ENCODE data around the gene SYNRG.

SYNRG gene

GRCh38 chr17:37523715-37524219 is 85.5 kb downstream of the SYNRG start:
- no peaks in the 10 kb centered on the region for H3K9me3 ChIP-seq (ENCODE audit: low read depth, low read length)
- peaks cover 23% of the 10 kb centered on the region for H3K36me3 ChIP-seq (ENCODE audit: insufficient read depth, low read length)
- DNase-seq (ENCODE audit: low read depth, low spot score): no peak
- H3K4me3 ChIP-seq: no peak overlapping the region
- H3K27ac ChIP-seq: no peak overlapping the region
- no peak for TF ChIP-seq FOXP2 (optimal IDR thresholded peaks at IDR 0.05; ENCODE audit: control extremely low read depth, extremely low read length, insufficient read depth)
- TF ChIP-seq POLR2AphosphoS5 (IDR thresholded peaks at IDR 0.05; ENCODE audit: borderline replicate concordance, low read depth, low read length): no peak
- no peak for TF ChIP-seq EZH2 (IDR thresholded peaks at IDR 0.05)
- no peak overlapping the region for H3K9ac ChIP-seq (ENCODE audit: insufficient read length)

DNA sequence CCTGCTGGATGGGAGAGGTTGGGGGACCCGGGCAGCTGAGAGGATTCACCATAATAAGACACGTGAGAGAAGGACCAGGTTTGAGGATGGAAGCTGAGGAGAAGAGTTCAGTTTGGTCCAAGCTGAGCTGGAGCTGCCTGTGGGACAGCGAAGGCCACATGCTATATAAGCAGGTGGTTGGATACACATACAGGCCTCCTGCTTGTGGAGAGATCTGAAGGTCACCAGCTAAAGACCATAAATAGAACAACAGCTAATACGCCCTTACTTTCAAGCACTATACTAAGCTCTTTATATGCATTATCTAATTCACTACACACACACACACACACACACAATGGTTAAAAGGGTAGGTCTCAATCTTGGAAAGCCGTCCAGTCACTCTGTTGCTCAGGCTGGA is 87.4 kb downstream of the SYNRG start:
- no peak overlapping the region for H3K9ac ChIP-seq (ENCODE audit: insufficient read length)
- TF ChIP-seq EZH2 (IDR thresholded peaks at IDR 0.05) (no peak), FOXP2 (optimal IDR thresholded peaks at IDR 0.05; ENCODE audit: control extremely low read depth, extremely low read length, insufficient read depth) (no peak), POLR2AphosphoS5 (IDR thresholded peaks at IDR 0.05; ENCODE audit: borderline replicate concordance, low read depth, low read length) (no peak)
- H3K9me3 ChIP-seq (ENCODE audit: low read depth, low read length): no peaks in the 10 kb centered on the region
- H3K36me3 ChIP-seq (ENCODE audit: insufficient read depth, low read length): peaks cover 38% of the 10 kb centered on the region
- no peak overlapping the region for H3K4me3 ChIP-seq
- DNase-seq (ENCODE audit: low read depth, low spot score): no peak
- H3K27ac ChIP-seq: no peak overlapping the region

GRCh38 chr17:37520174-37520573 is 89.0 kb downstream of the SYNRG start:
- Histone ChIP-seq H3K9me3 (ENCODE audit: low read depth, low read length) (no peaks in the 10 kb centered on the region), H3K27ac (no peak overlapping the region), H3K4me3 (no peak overlapping the region), H3K36me3 (ENCODE audit: insufficient read depth, low read length) (peaks cover 39% of the 10 kb centered on the region), H3K9ac (ENCODE audit: insufficient read length) (no peak overlapping the region)
- no peak for DNase-seq (ENCODE audit: low read depth, low spot score)
- TF ChIP-seq POLR2AphosphoS5 (IDR thresholded peaks at IDR 0.05; ENCODE audit: borderline replicate concordance, low read depth, low read length) (no peak), FOXP2 (optimal IDR thresholded peaks at IDR 0.05; ENCODE audit: control extremely low read depth, extremely low read length, insufficient read depth) (no peak), EZH2 (IDR thresholded peaks at IDR 0.05) (no peak)

- no peak overlapping the region for H3K9ac ChIP-seq (ENCODE audit: insufficient read length)
- H3K27ac ChIP-seq: 0 out of 2 replicates have a peak overlapping the region, but pooled peaks have one; percentile 31
- no peak for DNase-seq (ENCODE audit: low read depth, low spot score)
- no peak for TF ChIP-seq EZH2 (IDR thresholded peaks at IDR 0.05)
- no peak for TF ChIP-seq POLR2AphosphoS5 (IDR thresholded peaks at IDR 0.05; ENCODE audit: borderline replicate concordance, low read depth, low read length)
- no peak for TF ChIP-seq FOXP2 (optimal IDR thresholded peaks at IDR 0.05; ENCODE audit: control extremely low read depth, extremely low read length, insufficient read depth)
- H3K4me3 ChIP-seq: no peak overlapping the region
- H3K9me3 ChIP-seq (ENCODE audit: low read depth, low read length): no peaks in the 10 kb centered on the region
- H3K36me3 ChIP-seq (ENCODE audit: insufficient read depth, low read length): peaks cover 43% of the 10 kb centered on the region
These were observed 89.8 kb downstream of the SYNRG start for GRCh38 chr17:37519251-37519985.

GRCh38 chr17:37518826-37519225 is 90.4 kb downstream of the SYNRG start:
- TF ChIP-seq EZH2 (IDR thresholded peaks at IDR 0.05): no peak
- TF ChIP-seq FOXP2 (optimal IDR thresholded peaks at IDR 0.05; ENCODE audit: control extremely low read depth, extremely low read length, insufficient read depth): no peak
- no peak for TF ChIP-seq POLR2AphosphoS5 (IDR thresholded peaks at IDR 0.05; ENCODE audit: borderline replicate concordance, low read depth, low read length)
- Histone ChIP-seq H3K4me3 (no peak overlapping the region), H3K9ac (ENCODE audit: insufficient read length) (no peak overlapping the region), H3K9me3 (ENCODE audit: low read depth, low read length) (no peaks in the 10 kb centered on the region), H3K36me3 (ENCODE audit: insufficient read depth, low read length) (peaks cover 40% of the 10 kb centered on the region; the same call in 1 of the 2 replicates), H3K27ac (no peak overlapping the region)
- DNase-seq (ENCODE audit: low read depth, low spot score): no peak

GRCh38 chr17:37517881-37518280 is 91.3 kb downstream of the SYNRG start:
- no peak overlapping the region for H3K27ac ChIP-seq
- no peak overlapping the region for H3K4me3 ChIP-seq
- no peaks in the 10 kb centered on the region for H3K9me3 ChIP-seq (ENCODE audit: low read depth, low read length)
- H3K36me3 ChIP-seq (ENCODE audit: insufficient read depth, low read length): peaks cover 40% of the 10 kb centered on the region; the same call in 1 of the 2 replicates
- no peak overlapping the region for H3K9ac ChIP-seq (ENCODE audit: insufficient read length)
- no peak for DNase-seq (ENCODE audit: low read depth, low spot score)
- TF ChIP-seq POLR2AphosphoS5 (IDR thresholded peaks at IDR 0.05; ENCODE audit: borderline replicate concordance, low read depth, low read length): no peak
- no peak for TF ChIP-seq FOXP2 (optimal IDR thresholded peaks at IDR 0.05; ENCODE audit: control extremely low read depth, extremely low read length, insufficient read depth)
- TF ChIP-seq EZH2 (IDR thresholded peaks at IDR 0.05): no peak

- Histone ChIP-seq H3K27ac (no peak overlapping the region), H3K9ac (ENCODE audit: insufficient read length) (no peak overlapping the region), H3K4me3 (no peak overlapping the region), H3K9me3 (ENCODE audit: low read depth, low read length) (no peaks in the 10 kb centered on the region), H3K36me3 (ENCODE audit: insufficient read depth, low read length) (peaks cover 49% of the 10 kb centered on the region; the same call in 1 of the 2 replicates)
- TF ChIP-seq FOXP2 (optimal IDR thresholded peaks at IDR 0.05; ENCODE audit: control extremely low read depth, extremely low read length, insufficient read depth) (no peak), EZH2 (IDR thresholded peaks at IDR 0.05) (no peak), POLR2AphosphoS5 (IDR thresholded peaks at IDR 0.05; ENCODE audit: borderline replicate concordance, low read depth, low read length) (no peak)
- DNase-seq (ENCODE audit: low read depth, low spot score): no peak
These were observed 93.1 kb downstream of the SYNRG start for GRCh38 chr17:37516127-37516571.

DNA sequence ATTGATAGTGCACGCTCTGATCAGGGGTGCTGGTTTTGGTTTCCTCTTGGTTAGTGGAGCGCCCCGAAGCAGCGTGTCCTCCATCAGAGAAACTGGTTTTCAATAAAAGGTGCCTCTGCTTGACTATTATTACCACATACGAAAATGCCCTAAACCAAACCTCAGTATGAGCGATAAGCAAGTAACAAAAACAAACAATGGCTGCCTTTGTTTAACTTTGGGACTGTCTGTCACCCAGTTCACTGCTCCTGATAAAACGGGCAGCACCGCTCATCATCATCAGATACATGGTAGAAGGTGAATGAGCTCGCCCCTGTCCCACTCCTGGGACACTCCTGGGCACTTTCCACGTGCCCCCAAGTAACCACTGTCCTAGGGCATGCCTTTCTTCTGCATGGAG is 95.5 kb downstream of the SYNRG start:
- Histone ChIP-seq H3K9me3 (ENCODE audit: low read depth, low read length) (no peaks in the 10 kb centered on the region), H3K27ac (no peak overlapping the region; the same call in 1 of the 2 replicates), H3K4me3 (no peak overlapping the region), H3K9ac (ENCODE audit: insufficient read length) (no peak overlapping the region), H3K36me3 (ENCODE audit: insufficient read depth, low read length) (peaks cover 40% of the 10 kb centered on the region; the same call in 1 of the 2 replicates)
- TF ChIP-seq EZH2 (IDR thresholded peaks at IDR 0.05) (no peak), FOXP2 (optimal IDR thresholded peaks at IDR 0.05; ENCODE audit: control extremely low read depth, extremely low read length, insufficient read depth) (no peak), POLR2AphosphoS5 (IDR thresholded peaks at IDR 0.05; ENCODE audit: borderline replicate concordance, low read depth, low read length) (no peak)
- DNase-seq (ENCODE audit: low read depth, low spot score): no peak

Data from SK-N-MC (cell line).